ENCODE results near the gene IQCM. TPM values are rescaled to one million over a fixed set of nuclear protein-coding genes. Genes with fewer than 3 reads are reported as not detected.
A peak's percentile ranks its signal among the peaks of the same experiment; 100 is the strongest.
"Not testable (repeated sequence)": the region's sequence is repeated elsewhere in the genome, so short reads cannot be mapped to it uniquely, and the experiment has no call there.

IQCM gene
- total RNA-seq, 6 experiments from 2014 or later: not detected

DNA sequence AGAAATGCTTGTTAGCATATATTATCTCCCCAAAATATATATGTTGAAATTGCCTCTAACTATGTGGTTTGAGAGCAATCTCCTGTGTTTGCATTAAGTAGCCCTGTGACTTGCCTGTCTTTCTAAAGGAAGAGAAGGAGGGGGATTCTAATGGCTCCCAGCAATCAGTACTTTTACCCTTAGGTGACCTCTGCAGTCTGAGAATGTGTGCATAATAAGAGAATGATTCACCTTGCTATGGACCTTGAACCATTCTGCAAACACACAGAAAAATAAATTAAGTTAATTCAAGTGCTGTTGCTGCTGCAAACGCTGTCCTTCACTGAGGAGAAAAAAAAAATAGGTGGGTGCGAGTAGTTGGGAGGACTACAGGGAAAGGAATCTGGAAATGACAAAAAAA lies 322.2 kb downstream of the IQCM start:
- ATAC-seq: peak; percentile 90 to 98 (median 96)
- Histone ChIP-seq H3K9me3 (no peaks in the 10 kb centered on the region), H3K4me3 (no peak overlapping the region), H3K4me1 (peaks cover 0 to 11% (median 0%) of the 10 kb centered on the region in 4 donors), H3K27ac (peak overlapping the region in 1 of 3 donors; percentile 26), H3K27me3 (no peaks in the 10 kb centered on the region), H3K36me3 (no peaks in the 10 kb centered on the region)
- no peak for DNase-seq
- 12% methylated on average over 2 of the region's 2 CpGs for WGBS (ENCODE audit: insufficient coverage, low coverage, low lambda C conversion rate, missing lambda C conversion rate)
- intact Hi-C loops (cut with DNase I): no loop called here
- no peak for TF ChIP-seq POLR2A (IDR thresholded peaks at IDR 0.05)
- TF ChIP-seq, protein P1, sequence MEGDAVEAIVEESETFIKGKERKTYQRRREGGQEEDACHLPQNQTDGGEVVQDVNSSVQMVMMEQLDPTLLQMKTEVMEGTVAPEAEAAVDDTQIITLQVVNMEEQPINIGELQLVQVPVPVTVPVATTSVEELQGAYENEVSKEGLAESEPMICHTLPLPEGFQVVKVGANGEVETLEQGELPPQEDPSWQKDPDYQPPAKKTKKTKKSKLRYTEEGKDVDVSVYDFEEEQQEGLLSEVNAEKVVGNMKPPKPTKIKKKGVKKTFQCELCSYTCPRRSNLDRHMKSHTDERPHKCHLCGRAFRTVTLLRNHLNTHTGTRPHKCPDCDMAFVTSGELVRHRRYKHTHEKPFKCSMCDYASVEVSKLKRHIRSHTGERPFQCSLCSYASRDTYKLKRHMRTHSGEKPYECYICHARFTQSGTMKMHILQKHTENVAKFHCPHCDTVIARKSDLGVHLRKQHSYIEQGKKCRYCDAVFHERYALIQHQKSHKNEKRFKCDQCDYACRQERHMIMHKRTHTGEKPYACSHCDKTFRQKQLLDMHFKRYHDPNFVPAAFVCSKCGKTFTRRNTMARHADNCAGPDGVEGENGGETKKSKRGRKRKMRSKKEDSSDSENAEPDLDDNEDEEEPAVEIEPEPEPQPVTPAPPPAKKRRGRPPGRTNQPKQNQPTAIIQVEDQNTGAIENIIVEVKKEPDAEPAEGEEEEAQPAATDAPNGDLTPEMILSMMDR (IDR thresholded peaks at IDR 0.05): no peak

DNA sequence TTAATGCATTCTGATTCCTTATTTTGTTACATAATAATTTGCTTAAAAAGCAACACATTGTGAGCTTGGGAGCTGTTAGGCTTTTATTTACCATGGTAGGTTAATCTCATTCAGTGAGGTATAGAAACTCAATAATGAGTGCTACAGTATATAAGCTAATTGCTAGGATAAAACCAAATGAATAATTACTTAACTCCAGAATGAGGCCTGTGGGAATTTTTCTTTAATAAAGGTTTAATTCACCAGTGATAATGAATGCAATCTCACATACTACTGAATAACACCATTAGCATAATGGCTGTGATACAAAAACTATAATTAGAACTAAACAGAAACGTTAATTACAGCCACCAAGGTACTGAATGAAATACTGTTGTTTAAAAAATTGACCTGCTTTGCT lies 326.3 kb downstream of the IQCM start:
- DNase-seq (no peak), ATAC-seq (no peak)
- peaks cover 0 to 11% (median 0%) of the 10 kb centered on the region in 4 donors for H3K4me1 ChIP-seq
- H3K4me3 ChIP-seq: no peak overlapping the region
- TF ChIP-seq POLR2A (IDR thresholded peaks at IDR 0.05): no peak
- TF ChIP-seq, protein P1 (IDR thresholded peaks at IDR 0.05): no peak
- WGBS (ENCODE audit: insufficient coverage, low coverage, low lambda C conversion rate, missing lambda C conversion rate): 64% methylated on average over 1 of the region's 1 CpG
- no peaks in the 10 kb centered on the region for H3K36me3 ChIP-seq
- intact Hi-C loops (cut with DNase I): no loop called here
- no peaks in the 10 kb centered on the region for H3K27me3 ChIP-seq
- H3K9me3 ChIP-seq: no peaks in the 10 kb centered on the region
- no peak overlapping the region for H3K27ac ChIP-seq

DNA sequence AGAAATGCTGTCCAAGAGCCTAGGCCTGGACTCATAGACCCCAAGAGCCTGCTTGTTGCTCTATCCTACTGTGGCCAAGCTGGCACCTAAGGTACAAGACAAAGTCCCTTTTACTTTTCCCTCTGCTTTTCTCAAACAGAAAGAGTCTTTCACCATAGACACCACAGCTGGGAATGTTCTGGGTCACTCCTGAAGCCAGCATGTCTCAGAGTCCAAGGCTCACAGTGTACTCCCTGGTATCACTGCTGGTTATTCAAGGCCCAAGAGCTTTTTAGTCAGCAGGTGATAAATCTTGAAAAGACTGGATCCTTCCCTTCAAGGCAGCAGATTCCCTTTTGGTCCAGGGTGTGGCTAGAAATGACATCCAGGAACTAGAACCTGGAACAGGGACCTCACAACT lies 328.8 kb downstream of the IQCM start:
- no peak for TF ChIP-seq POLR2A (IDR thresholded peaks at IDR 0.05)
- TF ChIP-seq, protein P1 (IDR thresholded peaks at IDR 0.05): no peak
- intact Hi-C loops (cut with DNase I): no loop called here
- DNase-seq (no peak), ATAC-seq (peak in 3 of 4 donors; percentile 23 to 77 (median 46))
- Histone ChIP-seq H3K4me1 (no peaks in the 10 kb centered on the region), H3K27ac (no peak overlapping the region), H3K27me3 (no peaks in the 10 kb centered on the region), H3K36me3 (no peaks in the 10 kb centered on the region), H3K4me3 (no peak overlapping the region), H3K9me3 (no peaks in the 10 kb centered on the region)

GRCh38 chr4:149468669-149469068 lies 347.0 kb downstream of the IQCM start:
- H3K27me3 ChIP-seq; H3K4me1 ChIP-seq; H3K36me3 ChIP-seq; H3K27ac ChIP-seq; intact Hi-C loops (cut with DNase I); H3K4me3 ChIP-seq; H3K9me3 ChIP-seq: not testable (repeated sequence)
- TF ChIP-seq, protein P1 (IDR thresholded peaks at IDR 0.05): peak in 1 of 4 donors; percentile 22
- peak in 1 of 4 donors; percentile 31 for ATAC-seq
- 38% methylated on average over 2 of the region's 3 CpGs for WGBS (ENCODE audit: insufficient coverage, low coverage, low lambda C conversion rate, missing lambda C conversion rate)
- peak in 2 of 3 donors; percentile 28 to 59 for DNase-seq

- Histone ChIP-seq H3K9me3 (no peaks in the 10 kb centered on the region), H3K36me3 (no peaks in the 10 kb centered on the region), H3K4me3 (no peak overlapping the region), H3K4me1 (no peaks in the 10 kb centered on the region), H3K27me3 (no peaks in the 10 kb centered on the region), H3K27ac (no peak overlapping the region)
- intact Hi-C loops (cut with DNase I): no loop called here
- TF ChIP-seq POLR2A (IDR thresholded peaks at IDR 0.05): no peak
- TF ChIP-seq, protein P1 (IDR thresholded peaks at IDR 0.05): no peak
- DNase-seq: no peak
- ATAC-seq: no peak
Measured at GRCh38 chr4:149466446-149466845, 349.2 kb downstream of the IQCM start.
